Measurements from ENCODE around the gene SEPTIN5.

SEPTIN5 gene

GRCh38 chr22:19715188-19715930, 1.1 kb downstream of the SEPTIN5 start:
- no peak overlapping the region for H3K9ac ChIP-seq (ENCODE audit: low read length)
- no peaks in the 10 kb centered on the region for H4K20me1 ChIP-seq (ENCODE audit: low read depth, low read length)
- TF ChIP-seq EZH2phosphoT487 (conservative IDR thresholded peaks at IDR 0.05; ENCODE audit: low read length) (no peak), CTCF (IDR thresholded peaks at IDR 0.05; ENCODE audit: insufficient read depth, low read length, poor library complexity, severe bottlenecking) (no peak)
- no peaks in the 10 kb centered on the region for H3K36me3 ChIP-seq (ENCODE audit: low read length)
- H3K79me2 ChIP-seq (ENCODE audit: insufficient read depth, low read length) = no peaks in the 10 kb centered on the region
- no peak overlapping the region for H2AFZ ChIP-seq (ENCODE audit: low read depth, low read length, severe bottlenecking)
- no peak overlapping the region for H3K4me3 ChIP-seq (ENCODE audit: insufficient read depth, low read length, poor library complexity, severe bottlenecking)
- no peaks in the 10 kb centered on the region for H3K9me3 ChIP-seq (ENCODE audit: insufficient read depth, low read length)
- no peaks in the 10 kb centered on the region for H3F3A ChIP-seq (ENCODE audit: insufficient read depth)
- no peak overlapping the region for H3K27ac ChIP-seq (ENCODE audit: low read depth, low read length)
- H3K4me2 ChIP-seq (ENCODE audit: low read depth, low read length, poor library complexity, severe bottlenecking) = no peak overlapping the region
- H3K27me3 ChIP-seq (ENCODE audit: low read length) = no peaks in the 10 kb centered on the region
- H3K9me2 ChIP-seq (replicated peaks; ENCODE audit: insufficient read depth, low read length) = no peaks in the 10 kb centered on the region

- no peaks in the 10 kb centered on the region for H4K20me1 ChIP-seq (ENCODE audit: low read depth, low read length)
- H3K79me2 ChIP-seq (ENCODE audit: insufficient read depth, low read length) = no peaks in the 10 kb centered on the region
- H3K9ac ChIP-seq (ENCODE audit: low read length) = no peak overlapping the region
- H3K9me2 ChIP-seq (replicated peaks; ENCODE audit: insufficient read depth, low read length) = no peaks in the 10 kb centered on the region
- no peak overlapping the region for H3K27ac ChIP-seq (ENCODE audit: low read depth, low read length)
- no peaks in the 10 kb centered on the region for H3K27me3 ChIP-seq (ENCODE audit: low read length)
- no peaks in the 10 kb centered on the region for H3K9me3 ChIP-seq (ENCODE audit: insufficient read depth, low read length)
- no peaks in the 10 kb centered on the region for H3F3A ChIP-seq (ENCODE audit: insufficient read depth)
- TF ChIP-seq EZH2phosphoT487 (conservative IDR thresholded peaks at IDR 0.05; ENCODE audit: low read length) = no peak
- no peak for TF ChIP-seq CTCF (IDR thresholded peaks at IDR 0.05; ENCODE audit: insufficient read depth, low read length, poor library complexity, severe bottlenecking)
- no peaks in the 10 kb centered on the region for H3K36me3 ChIP-seq (ENCODE audit: low read length)
- no peak overlapping the region for H2AFZ ChIP-seq (ENCODE audit: low read depth, low read length, severe bottlenecking)
- no peak overlapping the region for H3K4me3 ChIP-seq (ENCODE audit: insufficient read depth, low read length, poor library complexity, severe bottlenecking)
- no peak overlapping the region for H3K4me2 ChIP-seq (ENCODE audit: low read depth, low read length, poor library complexity, severe bottlenecking)
Measured at GRCh38 chr22:19716041-19716828, 1.9 kb downstream of the SEPTIN5 start.

DNA sequence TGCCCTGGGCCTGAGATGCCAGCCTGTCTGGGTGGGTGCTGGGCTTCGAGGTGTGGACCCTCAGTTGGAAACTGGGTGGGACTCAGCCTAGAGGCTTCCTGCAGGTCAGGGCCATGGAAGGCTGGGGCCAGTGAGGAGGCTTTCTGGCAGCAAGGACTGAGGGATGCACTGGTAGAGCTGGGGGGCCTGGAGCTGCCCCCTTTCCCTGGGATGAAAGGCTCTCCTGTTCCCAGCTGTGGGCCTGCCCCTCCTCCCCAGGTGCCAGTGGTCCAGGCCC, 2.5 kb downstream of the SEPTIN5 start:
- Histone ChIP-seq H3K27me3 (ENCODE audit: low read length) (no peaks in the 10 kb centered on the region), H3K9me2 (replicated peaks; ENCODE audit: insufficient read depth, low read length) (no peaks in the 10 kb centered on the region), H3K4me2 (ENCODE audit: low read depth, low read length, poor library complexity, severe bottlenecking) (no peak overlapping the region), H3K27ac (ENCODE audit: low read depth, low read length) (no peak overlapping the region), H3K36me3 (ENCODE audit: low read length) (no peaks in the 10 kb centered on the region), H3K79me2 (ENCODE audit: insufficient read depth, low read length) (no peaks in the 10 kb centered on the region), H2AFZ (ENCODE audit: low read depth, low read length, severe bottlenecking) (no peak overlapping the region), H3K9me3 (ENCODE audit: insufficient read depth, low read length) (no peaks in the 10 kb centered on the region), H3F3A (ENCODE audit: insufficient read depth) (no peaks in the 10 kb centered on the region), H3K4me3 (ENCODE audit: insufficient read depth, low read length, poor library complexity, severe bottlenecking) (no peak overlapping the region), H3K9ac (ENCODE audit: low read length) (no peak overlapping the region), H4K20me1 (ENCODE audit: low read depth, low read length) (no peaks in the 10 kb centered on the region)
- no peak for TF ChIP-seq EZH2phosphoT487 (conservative IDR thresholded peaks at IDR 0.05; ENCODE audit: low read length)
- TF ChIP-seq CTCF (IDR thresholded peaks at IDR 0.05; ENCODE audit: insufficient read depth, low read length, poor library complexity, severe bottlenecking) = no peak

All from SU-DHL-6 (cell line).